Neuronal stem cell (in vitro differentiated cells): ENCODE measurements around the gene ZNF592.

Experiments
- DNase-seq: peaks from one replicate; pipeline ENCODE4 v3.0.0-alpha.2; 2013; ENCODE audit warnings: low spot score
- H2AFZ ChIP-seq: one replicate; pipeline ENCODE4 v1.6.1; 2013; ENCODE audit warnings: mild to moderate bottlenecking, low read length, inconsistent platforms
- H2AK5ac ChIP-seq: 2 replicates; pipeline ENCODE4 v1.6.1; 2013; ENCODE audit warnings: low read depth, mild to moderate bottlenecking, inconsistent platforms, low read length, moderate library complexity, mixed read lengths
- H2BK120ac ChIP-seq: 2 replicates; pipeline ENCODE4 v1.6.1; 2013; ENCODE audit warnings: low read depth, mild to moderate bottlenecking, inconsistent platforms, low read length, moderate library complexity, mixed read lengths
- H2BK12ac ChIP-seq: one replicate; pipeline ENCODE4 v1.6.1; 2013; ENCODE audit warnings: low read length, inconsistent platforms
- H2BK15ac ChIP-seq: 2 replicates; pipeline ENCODE4 v1.6.1; 2013; ENCODE audit warnings: mild to moderate bottlenecking, low read length, inconsistent platforms, mixed read lengths
- H2BK5ac ChIP-seq: one replicate; pipeline ENCODE4 v1.6.1; 2013; ENCODE audit warnings: inconsistent platforms, mild to moderate bottlenecking, low read length, moderate library complexity
- H3K14ac ChIP-seq: one replicate; pipeline ENCODE4 v1.6.1; 2013; ENCODE audit warnings: low read length, inconsistent platforms
- H3K18ac ChIP-seq: 2 replicates; pipeline ENCODE4 v1.6.1; 2013; ENCODE audit warnings: low read length, inconsistent platforms
- H3K23ac ChIP-seq: 2 replicates; pipeline ENCODE4 v1.6.1; 2013; ENCODE audit warnings: low read depth, mild to moderate bottlenecking, mixed read lengths, low read length, inconsistent platforms; ENCODE audit not compliant: poor library complexity
- H3K27ac ChIP-seq: replicated peaks from 3 replicates; pipeline ENCODE4 v1.5.1; 2013; ENCODE audit warnings: low read length, inconsistent platforms
- H3K27me3 ChIP-seq, 3 experiments: 2 replicates each; pipeline ENCODE4 v1.6.1; 2013; ENCODE audit warnings: low read length in 3 of 3, mild to moderate bottlenecking in 2 of 3, inconsistent platforms in 1 of 3, low read depth in 1 of 3, mixed read lengths in 1 of 3, moderate library complexity in 1 of 3; ENCODE audit not compliant: control insufficient read depth in 3 of 3, insufficient read depth in 3 of 3
- H3K36me3 ChIP-seq, 2 donors: replicated peaks in 1 of 2; 2 replicates each; pipeline ENCODE4 v1.6.1; 2013; ENCODE audit warnings: low read length in 2 of 2; ENCODE audit not compliant: control insufficient read depth in 2 of 2, insufficient read depth in 2 of 2
- H3K4ac ChIP-seq: 2 replicates; pipeline ENCODE4 v1.6.1; 2013; ENCODE audit warnings: inconsistent platforms, mild to moderate bottlenecking, low read length, moderate library complexity
- H3K4me1 ChIP-seq, 2 donors: 1 replicate in 1 of 2; 2 replicates in 1 of 2; pipeline ENCODE4 v1.6.1; 2013; ENCODE audit warnings: low read length in 2 of 2, low read depth in 1 of 2; ENCODE audit not compliant: control insufficient read depth in 2 of 2, insufficient read depth in 1 of 2
- H3K4me2 ChIP-seq: one replicate; pipeline ENCODE4 v1.6.1; 2013; ENCODE audit warnings: mild to moderate bottlenecking, low read length, inconsistent platforms; ENCODE audit not compliant: insufficient read depth, poor library complexity, severe bottlenecking
- H3K4me3 ChIP-seq, 2 donors: 2 replicates each; pipeline ENCODE4 v1.5.1; 2013; ENCODE audit warnings: low read length in 2 of 2, mild to moderate bottlenecking in 2 of 2, inconsistent platforms in 1 of 2, moderate library complexity in 1 of 2
- H3K79me1 ChIP-seq: one replicate; pipeline ENCODE4 v1.6.1; 2013; ENCODE audit warnings: low read depth, mild to moderate bottlenecking, inconsistent platforms, low read length, moderate library complexity
- H3K9ac ChIP-seq: one replicate; pipeline ENCODE4 v1.6.1; 2013; ENCODE audit warnings: mild to moderate bottlenecking, low read depth, low read length, inconsistent platforms; ENCODE audit not compliant: poor library complexity
- H3K9me3 ChIP-seq, 2 donors: replicated peaks in 1 of 2; 2 replicates each; pipeline versions ENCODE3 to v1.6.1; 2013; ENCODE audit warnings: low read length in 2 of 2, mild to moderate bottlenecking in 2 of 2, inconsistent platforms in 1 of 2, low read depth in 1 of 2, mixed read lengths in 1 of 2, moderate library complexity in 1 of 2; ENCODE audit not compliant: control insufficient read depth in 2 of 2, insufficient read depth in 1 of 2
- H4K8ac ChIP-seq: one replicate; pipeline ENCODE4 v1.6.1; 2013; ENCODE audit warnings: low read depth, mild to moderate bottlenecking, inconsistent platforms, low read length, moderate library complexity
- H4K91ac ChIP-seq: one replicate; pipeline ENCODE4 v1.6.1; 2013; ENCODE audit warnings: low read length, low read depth, mild to moderate bottlenecking, inconsistent platforms; ENCODE audit not compliant: poor library complexity
- WGBS, 2 donors: extraction: QIAGEN DNeasy Blood & Tissue Kit; methylation state at CpG; one replicate each; pipeline ENCODE4 v1.1.7; 2013; ENCODE audit warnings: missing lambda C conversion rate in 2 of 2, mixed read lengths in 1 of 2; ENCODE audit not compliant: insufficient read length in 2 of 2, insufficient replicate concordance in 1 of 2; ENCODE audit errors: extremely low coverage in 2 of 2; 5-methylcytosine and 5-hydroxymethylcytosine counted together

ZNF592 gene

DNA sequence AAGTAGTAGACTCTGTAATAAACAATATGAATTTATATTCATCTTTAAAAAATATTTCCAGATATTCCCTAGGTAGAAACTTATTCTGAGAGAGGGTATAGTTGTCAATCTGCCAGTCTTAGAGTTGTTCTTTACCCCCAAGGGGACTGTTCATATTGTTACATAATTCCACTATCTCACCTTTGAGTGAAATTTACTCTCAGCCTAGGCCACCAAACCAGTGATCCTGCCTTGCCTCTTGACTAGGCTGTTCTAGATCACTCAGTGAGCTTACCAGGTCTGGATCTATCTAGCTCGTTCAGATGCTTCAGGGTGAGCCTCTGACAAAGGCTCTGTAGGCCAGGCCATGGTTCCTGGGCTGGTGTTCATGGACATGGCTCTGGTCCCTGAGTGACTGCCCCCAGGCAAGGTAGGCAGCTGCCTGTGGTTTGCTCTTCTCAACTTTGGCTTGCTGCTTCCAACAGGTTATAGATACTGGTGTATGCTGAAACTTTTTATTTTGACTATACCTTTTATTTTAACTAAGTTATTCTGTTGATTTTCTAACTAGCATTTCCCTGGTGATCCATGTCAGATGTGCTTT is 27.6 kb downstream of the ZNF592 start:
- DNase-seq: no peak
- H2BK120ac ChIP-seq: no peak overlapping the region
- WGBS, 2 donors: no CpG with 5 or more reads among the region's 1 CpG

DNA sequence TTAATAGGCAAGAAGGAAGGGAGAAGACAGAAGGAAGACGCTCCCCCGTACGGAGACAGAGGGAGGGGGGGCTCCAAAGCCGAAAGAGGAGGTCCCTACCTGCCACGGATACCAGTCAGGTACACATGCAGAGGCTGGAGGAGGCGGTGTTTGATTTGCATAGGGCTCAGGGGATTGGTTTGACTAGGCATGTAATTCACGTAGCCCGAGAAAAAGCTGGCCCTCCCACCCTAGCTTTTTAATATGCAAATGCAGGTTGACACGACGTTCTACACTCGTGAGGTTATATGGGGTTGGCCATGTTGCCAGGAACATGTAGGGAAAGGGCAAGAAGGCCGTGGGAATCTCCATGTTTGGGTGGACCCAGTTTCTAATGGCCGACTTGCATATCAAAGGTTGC is 29.8 kb downstream of the ZNF592 start:
- Histone ChIP-seq H3K4ac (no peak overlapping the region), H3K27ac (no peak overlapping the region), H3K9me3 (peaks cover 0 to 9% of the 10 kb centered on the region in 2 donors), H3K9ac (no peak overlapping the region), H3K4me1 (no peaks in the 10 kb centered on the region), H2AFZ (no peak overlapping the region), H2BK120ac (no peak overlapping the region), H3K4me2 (no peak overlapping the region), H3K79me1 (no peaks in the 10 kb centered on the region), H4K91ac (no peak overlapping the region), H2BK12ac (no peak overlapping the region), H2AK5ac (no peak overlapping the region), H2BK5ac (no peak overlapping the region), H3K18ac (no peak overlapping the region), H2BK15ac (no peak overlapping the region), H3K23ac (no peak overlapping the region), H3K36me3 (peaks cover 8 to 68% of the 10 kb centered on the region in 2 donors), H3K27me3 (no peaks in the 10 kb centered on the region), H3K14ac (no peak overlapping the region), H3K4me3 (no peak overlapping the region), H4K8ac (no peak overlapping the region)
- DNase-seq: no peak
- WGBS, 2 donors: no CpG with 5 or more reads among the region's 13 CpGs

More for the DNA sequence above, 27.6 kb downstream of the ZNF592 start:
- H3K9ac ChIP-seq: no peak overlapping the region
- H2AFZ ChIP-seq: no peak overlapping the region
- no peak overlapping the region for H3K23ac ChIP-seq
- H4K8ac ChIP-seq: no peak overlapping the region
- H3K36me3 ChIP-seq: peaks cover 2 to 63% of the 10 kb centered on the region in 2 donors
- H3K4me3 ChIP-seq: no peak overlapping the region
- H3K4me1 ChIP-seq: no peaks in the 10 kb centered on the region
- no peak overlapping the region for H2BK12ac ChIP-seq
- peaks cover 0 to 9% of the 10 kb centered on the region in 2 donors for H3K9me3 ChIP-seq
- no peaks in the 10 kb centered on the region for H3K79me1 ChIP-seq
- no peak overlapping the region for H4K91ac ChIP-seq
- no peak overlapping the region for H2AK5ac ChIP-seq
- H3K4ac ChIP-seq: no peak overlapping the region
- no peak overlapping the region for H3K18ac ChIP-seq
- H3K27me3 ChIP-seq: no peaks in the 10 kb centered on the region
- H3K27ac ChIP-seq: no peak overlapping the region
- H2BK5ac ChIP-seq: no peak overlapping the region
- H3K14ac ChIP-seq: no peak overlapping the region
- H3K4me2 ChIP-seq: no peak overlapping the region
- H2BK15ac ChIP-seq: no peak overlapping the region

DNA sequence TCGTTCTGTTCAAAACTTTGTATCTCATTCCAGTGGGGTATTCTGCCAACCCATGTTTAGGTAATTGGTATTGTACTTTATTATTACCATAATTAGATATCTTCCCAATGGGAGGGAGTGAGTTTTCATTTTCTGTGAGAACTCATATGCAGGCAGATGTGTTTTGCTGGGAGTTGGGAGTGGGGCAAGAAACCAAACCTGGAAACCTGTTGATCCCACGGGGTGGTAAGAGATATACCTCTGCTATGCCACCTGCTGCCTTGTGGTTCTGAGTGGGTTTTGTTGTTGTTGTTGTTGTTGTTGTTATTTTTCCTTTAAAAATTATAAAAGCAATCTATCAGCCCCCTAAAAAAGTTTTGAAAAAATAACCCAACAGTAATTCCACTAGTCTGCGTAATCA is 32.1 kb downstream of the ZNF592 start:
- Histone ChIP-seq H3K9ac (no peak overlapping the region), H3K18ac (no peak overlapping the region), H3K36me3 (peaks cover 22 to 75% of the 10 kb centered on the region in 2 donors), H2BK120ac (no peak overlapping the region), H2BK5ac (no peak overlapping the region), H3K27ac (no peak overlapping the region), H2AK5ac (no peak overlapping the region), H3K4me2 (no peak overlapping the region), H3K4ac (no peak overlapping the region), H2BK12ac (no peak overlapping the region), H4K91ac (no peak overlapping the region), H4K8ac (no peak overlapping the region), H3K4me3 (no peak overlapping the region), H2AFZ (no peak overlapping the region), H3K79me1 (no peaks in the 10 kb centered on the region), H2BK15ac (no peak overlapping the region), H3K27me3 (no peaks in the 10 kb centered on the region), H3K23ac (no peak overlapping the region), H3K14ac (no peak overlapping the region), H3K4me1 (no peaks in the 10 kb centered on the region), H3K9me3 (peaks cover 0 to 3% of the 10 kb centered on the region in 2 donors)
- no peak for DNase-seq
- no CpG with 5 or more reads among the region's 3 CpGs for WGBS, 2 donors

DNA sequence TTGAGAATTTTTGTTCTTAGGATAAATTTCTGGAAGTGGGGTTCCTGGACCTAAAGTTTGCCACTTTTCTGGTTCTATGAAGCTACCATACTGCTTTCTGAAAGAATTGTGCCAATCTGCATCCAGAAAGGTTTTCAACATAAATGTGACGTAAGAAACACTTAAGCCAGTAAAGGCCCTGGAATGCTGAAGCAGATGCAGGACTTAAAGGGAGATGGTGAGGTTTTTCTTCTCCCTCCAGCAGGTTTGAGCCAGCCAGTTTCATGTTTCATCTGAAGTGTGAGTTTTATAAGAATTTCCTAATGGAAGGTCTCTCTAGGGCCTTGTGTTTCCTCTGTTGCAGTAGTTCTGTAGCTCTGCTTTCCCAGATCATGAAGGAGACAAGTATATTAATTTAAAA is 33.1 kb downstream of the ZNF592 start:
- H3K9me3 ChIP-seq: no peaks in the 10 kb centered on the region
- peaks cover 24 to 75% of the 10 kb centered on the region in 2 donors for H3K36me3 ChIP-seq

More for the DNA sequence above, 33.1 kb downstream of the ZNF592 start:
- DNase-seq: no peak
- H4K8ac ChIP-seq: no peak overlapping the region
- no peak overlapping the region for H2BK15ac ChIP-seq
- no peak overlapping the region for H3K4me3 ChIP-seq
- H3K27me3 ChIP-seq: no peaks in the 10 kb centered on the region
- no peak overlapping the region for H2AFZ ChIP-seq
- H3K4ac ChIP-seq: no peak overlapping the region
- H2AK5ac ChIP-seq: no peak overlapping the region
- no peak overlapping the region for H3K23ac ChIP-seq
- WGBS, 2 donors: no CpG with 5 or more reads among the region's 1 CpG
- no peak overlapping the region for H3K14ac ChIP-seq
- H3K79me1 ChIP-seq: no peaks in the 10 kb centered on the region
- no peak overlapping the region for H2BK120ac ChIP-seq
- no peak overlapping the region for H3K9ac ChIP-seq
- H4K91ac ChIP-seq: no peak overlapping the region
- no peaks in the 10 kb centered on the region for H3K4me1 ChIP-seq
- H2BK12ac ChIP-seq: no peak overlapping the region
- H3K4me2 ChIP-seq: no peak overlapping the region
- no peak overlapping the region for H2BK5ac ChIP-seq
- H3K27ac ChIP-seq: no peak overlapping the region
- no peak overlapping the region for H3K18ac ChIP-seq
